DOHH2 (cell line): ENCODE data around the gene LANCL1.

Experiments
- EZH2phosphoT487 ChIP-seq: fragments of 200-600 bp; sonication (generic); IDR thresholded peaks from 2 replicates; pipeline ENCODE4 v1.6.1; 2017; ENCODE audit warnings: borderline replicate concordance, mild to moderate bottlenecking, antibody characterized with exemption, low read length, moderate library complexity, mixed read lengths
- TF ChIP-seq, protein P1 (sequence below): fragments of 200-600 bp; sonication (generic); IDR thresholded peaks from one replicate; pipeline ENCODE4 v1.5.1; 2014; ENCODE audit warnings: antibody characterized with exemption, mild to moderate bottlenecking, low read depth, low read length; ENCODE audit not compliant: poor library complexity, severe bottlenecking

GRCh38 chr2:210442457-210442856 lies 34.1 kb downstream of the LANCL1 start:
- TF ChIP-seq, protein P1, sequence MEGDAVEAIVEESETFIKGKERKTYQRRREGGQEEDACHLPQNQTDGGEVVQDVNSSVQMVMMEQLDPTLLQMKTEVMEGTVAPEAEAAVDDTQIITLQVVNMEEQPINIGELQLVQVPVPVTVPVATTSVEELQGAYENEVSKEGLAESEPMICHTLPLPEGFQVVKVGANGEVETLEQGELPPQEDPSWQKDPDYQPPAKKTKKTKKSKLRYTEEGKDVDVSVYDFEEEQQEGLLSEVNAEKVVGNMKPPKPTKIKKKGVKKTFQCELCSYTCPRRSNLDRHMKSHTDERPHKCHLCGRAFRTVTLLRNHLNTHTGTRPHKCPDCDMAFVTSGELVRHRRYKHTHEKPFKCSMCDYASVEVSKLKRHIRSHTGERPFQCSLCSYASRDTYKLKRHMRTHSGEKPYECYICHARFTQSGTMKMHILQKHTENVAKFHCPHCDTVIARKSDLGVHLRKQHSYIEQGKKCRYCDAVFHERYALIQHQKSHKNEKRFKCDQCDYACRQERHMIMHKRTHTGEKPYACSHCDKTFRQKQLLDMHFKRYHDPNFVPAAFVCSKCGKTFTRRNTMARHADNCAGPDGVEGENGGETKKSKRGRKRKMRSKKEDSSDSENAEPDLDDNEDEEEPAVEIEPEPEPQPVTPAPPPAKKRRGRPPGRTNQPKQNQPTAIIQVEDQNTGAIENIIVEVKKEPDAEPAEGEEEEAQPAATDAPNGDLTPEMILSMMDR, result no peak
- no peak for TF ChIP-seq EZH2phosphoT487
